GM19395 (cell line): Measurements from ENCODE around the gene C20orf202.

Source experiments
- ATAC-seq: cut with Tn5 transposase; IDR thresholded peaks from one replicate; pipeline ENCODE4 v1.9.1; 2021; ENCODE audit warnings: mild to moderate bottlenecking, moderate library complexity; ENCODE audit not compliant: unreplicated experiment

Gene C20orf202

DNA sequence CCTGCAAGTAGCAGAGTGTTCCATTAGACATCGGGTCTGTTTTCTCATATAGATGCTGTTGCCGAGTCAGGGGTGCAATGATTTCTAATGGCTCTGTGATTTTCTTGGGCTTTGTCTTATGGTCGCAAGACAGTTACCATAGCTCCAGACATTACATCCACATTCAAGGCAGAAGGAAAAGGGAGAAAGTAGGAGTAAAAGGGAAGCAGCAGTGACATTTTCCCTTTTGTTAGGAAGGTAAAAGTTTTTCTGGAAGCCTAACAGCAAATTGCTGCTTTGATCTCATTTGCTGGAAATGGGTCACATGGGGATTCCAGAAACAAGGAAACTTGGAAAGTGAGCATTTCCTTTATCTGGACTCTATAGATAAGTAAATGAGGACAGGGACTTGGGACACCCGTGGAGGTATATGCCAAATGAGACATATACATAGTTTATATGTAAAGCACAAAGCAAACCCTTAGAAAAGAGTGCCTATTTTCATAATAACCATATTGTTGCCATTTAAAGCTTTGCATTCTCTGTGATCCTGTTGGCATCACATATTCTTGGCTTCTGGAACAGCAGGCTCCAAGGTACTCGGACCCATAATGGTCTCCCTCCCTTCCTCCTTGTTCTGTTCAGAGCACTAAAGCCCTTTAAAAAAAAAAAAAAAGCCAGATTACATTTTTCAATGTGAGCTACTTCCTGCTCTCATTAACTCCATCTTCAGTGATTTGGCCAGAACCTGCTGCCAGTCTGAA is at the start of gene C20orf202:
TSS of gene C20orf202 (plus strand) at position 693 of the 743 bp plus-strand sequence. CDS start 132 bp downstream, outside the sequence.
- no peak for ATAC-seq

DNA sequence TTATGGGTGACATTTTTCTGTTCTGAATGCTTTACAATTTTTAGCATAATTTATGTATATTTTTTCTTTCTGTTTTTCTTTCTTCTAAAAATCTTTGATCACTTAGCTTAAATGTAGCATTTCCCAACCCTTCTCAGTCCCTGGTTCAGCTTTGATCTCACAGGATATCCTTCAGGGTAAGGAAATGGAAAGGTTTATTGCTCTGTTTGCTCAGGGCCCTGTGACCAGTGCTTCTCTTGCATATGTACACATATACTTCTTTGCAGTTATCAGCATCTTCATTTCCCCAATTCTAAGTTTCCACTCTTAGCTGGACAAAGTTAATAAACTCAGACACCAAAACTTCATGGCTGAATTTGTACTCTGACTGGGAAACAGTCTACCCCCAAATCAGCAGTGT is 49.0 kb upstream of the C20orf202 start:
- no peak for ATAC-seq

DNA sequence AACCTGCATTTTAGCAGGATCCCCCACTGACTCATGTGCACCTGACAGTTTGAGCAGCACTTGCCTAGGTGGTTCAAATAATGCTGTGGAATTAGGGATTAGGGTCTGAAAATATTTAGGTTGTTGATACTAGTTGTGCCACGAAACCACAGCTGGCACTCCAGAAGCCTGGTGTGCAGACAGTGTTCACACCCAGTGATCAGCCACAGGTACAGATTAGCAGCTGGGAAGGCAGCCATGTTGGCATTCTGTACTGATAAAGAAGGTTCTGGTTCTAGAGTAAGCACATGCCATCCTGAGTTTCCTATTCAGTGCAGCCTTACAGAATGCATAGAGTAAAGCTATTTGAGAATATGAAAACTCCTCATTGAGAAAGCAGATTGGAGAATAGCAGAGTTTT is 48.6 kb upstream of the C20orf202 start:
- ATAC-seq: no peak

DNA sequence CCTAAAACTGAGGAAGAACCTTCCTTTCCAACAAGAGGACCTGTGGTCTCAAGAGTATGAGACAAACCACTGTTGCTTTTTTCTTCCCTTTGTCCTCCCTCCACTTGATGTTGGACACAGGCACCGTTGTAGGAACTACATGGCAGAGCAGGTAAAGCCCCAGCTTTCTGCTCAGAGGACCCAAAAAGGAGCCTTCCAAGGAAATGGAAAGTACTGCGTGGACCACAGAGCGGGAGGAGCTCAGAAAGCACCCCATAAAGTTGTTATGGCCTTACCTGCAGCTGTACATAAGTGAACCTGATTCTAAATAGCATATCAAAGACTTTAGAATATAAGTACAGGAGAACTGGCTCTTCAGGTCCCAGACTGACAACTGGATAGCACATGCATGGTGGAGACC is 47.9 kb upstream of the C20orf202 start:
- ATAC-seq: no peak

DNA sequence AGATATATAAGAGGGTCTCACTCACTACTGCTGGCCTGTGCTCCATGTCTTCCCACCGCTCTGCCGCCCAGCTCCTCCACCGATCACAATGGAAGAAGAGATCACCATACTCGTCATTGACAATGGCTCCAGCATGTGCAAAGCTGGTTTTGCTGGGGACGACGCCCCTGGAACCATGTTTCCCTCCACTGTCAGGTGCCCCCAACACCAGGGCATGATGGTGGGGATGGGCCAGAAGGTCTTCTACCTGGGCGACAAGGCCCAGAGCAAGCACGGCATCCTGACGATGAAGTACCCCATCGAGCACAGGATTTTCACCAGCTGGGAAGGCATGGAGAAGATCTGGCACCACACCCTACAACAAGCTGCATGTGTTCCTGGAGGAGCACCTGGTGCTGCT is 42.8 kb upstream of the C20orf202 start:
- no peak for ATAC-seq

DNA sequence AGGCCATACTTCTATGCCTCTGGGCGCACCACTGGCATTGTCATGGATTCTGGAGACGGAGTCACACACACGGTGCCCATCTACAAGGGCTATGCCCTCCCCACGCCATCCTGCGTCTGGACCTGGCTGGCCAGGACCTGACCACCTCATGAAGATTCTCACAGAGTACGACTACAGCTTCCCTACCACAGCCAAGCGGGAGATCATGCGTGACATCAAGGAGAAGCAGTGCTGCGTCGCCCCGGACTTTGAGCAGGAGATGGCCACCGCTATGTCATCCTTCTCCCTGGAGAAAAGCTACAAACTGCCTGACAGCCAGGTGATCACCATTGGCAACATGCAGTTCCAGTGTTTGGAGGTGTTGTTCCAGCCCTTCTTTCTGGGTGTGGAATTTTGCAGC is 42.3 kb upstream of the C20orf202 start:
- no peak for ATAC-seq

DNA sequence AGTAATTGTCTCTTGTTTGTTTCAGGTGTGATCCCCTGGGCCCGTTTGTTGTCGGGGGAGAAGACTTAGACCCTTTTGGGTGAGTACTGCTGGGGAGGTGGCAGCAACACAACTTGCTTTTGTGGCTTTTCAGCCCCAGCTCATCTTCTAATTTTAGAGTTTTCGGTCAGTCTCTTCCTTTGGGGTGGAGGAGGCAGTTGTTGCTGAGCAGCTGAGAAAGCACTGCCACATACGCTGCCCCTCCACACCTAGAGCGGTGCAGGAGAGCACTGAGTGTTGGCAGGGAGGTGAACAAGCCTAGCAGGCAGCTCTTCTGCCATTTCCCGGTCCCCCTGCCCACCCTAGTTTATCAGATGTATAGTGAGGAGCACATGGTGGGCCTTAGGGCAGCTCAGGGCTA is 40.1 kb upstream of the C20orf202 start:
- no peak for ATAC-seq

DNA sequence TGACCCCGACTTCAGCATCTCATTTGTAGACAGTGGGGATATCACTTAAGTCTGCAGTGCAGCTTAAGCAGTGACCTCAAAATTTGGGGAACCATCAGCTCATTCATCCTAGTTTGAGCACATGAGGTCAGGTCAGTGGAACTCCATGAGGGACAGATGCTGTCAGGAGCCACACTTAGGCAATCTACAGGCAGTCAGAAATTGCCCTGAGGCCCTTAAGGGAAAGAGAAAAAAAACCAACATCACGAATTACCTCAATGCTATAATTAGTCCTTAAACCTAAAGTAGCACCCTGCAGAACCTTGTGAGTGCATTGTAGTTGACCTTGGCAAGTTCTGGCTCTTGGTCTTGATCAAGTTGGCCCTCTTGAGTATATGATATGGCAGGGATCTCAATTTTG is 39.6 kb upstream of the C20orf202 start:
- ATAC-seq: no peak

DNA sequence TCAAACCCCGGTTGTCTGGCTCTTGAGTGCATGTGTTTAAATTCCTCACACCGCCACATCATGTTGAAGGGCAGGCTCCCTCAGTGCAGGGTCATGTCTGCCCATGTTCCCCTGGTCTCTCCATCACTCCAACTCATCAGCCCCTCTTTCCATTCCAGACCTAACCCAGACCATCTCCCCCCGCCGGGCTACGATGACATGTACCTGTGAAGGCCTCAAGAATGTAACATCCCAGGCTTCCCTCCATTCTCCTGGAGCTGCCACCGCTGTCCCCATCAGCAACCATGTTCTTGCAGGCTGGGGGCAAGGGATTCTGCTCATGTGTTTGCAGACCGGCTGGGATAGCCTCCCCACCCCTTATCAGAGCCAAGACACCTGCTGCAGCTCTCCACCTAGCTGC is 38.4 kb upstream of the C20orf202 start:
- ATAC-seq: no peak

DNA sequence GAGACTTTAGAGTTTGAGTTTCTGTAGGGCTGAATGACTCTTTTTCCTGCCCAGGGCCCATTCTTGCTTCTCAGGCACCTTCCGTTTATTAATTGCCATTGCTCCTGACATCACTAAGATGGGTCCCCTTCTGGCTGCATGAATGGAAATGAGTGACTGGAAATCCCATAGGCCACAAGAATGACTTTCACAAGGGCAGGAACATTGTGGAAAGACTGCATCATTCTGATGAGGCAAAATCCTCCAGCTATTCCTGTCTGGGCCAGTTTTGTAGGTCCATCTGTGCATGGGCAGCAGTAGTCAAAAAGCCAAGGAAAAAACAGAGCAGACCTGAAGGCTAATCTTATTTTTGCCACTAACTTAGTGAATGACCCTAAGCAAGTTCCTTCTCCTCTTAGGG is 37.7 kb upstream of the C20orf202 start:
- no peak for ATAC-seq

DNA sequence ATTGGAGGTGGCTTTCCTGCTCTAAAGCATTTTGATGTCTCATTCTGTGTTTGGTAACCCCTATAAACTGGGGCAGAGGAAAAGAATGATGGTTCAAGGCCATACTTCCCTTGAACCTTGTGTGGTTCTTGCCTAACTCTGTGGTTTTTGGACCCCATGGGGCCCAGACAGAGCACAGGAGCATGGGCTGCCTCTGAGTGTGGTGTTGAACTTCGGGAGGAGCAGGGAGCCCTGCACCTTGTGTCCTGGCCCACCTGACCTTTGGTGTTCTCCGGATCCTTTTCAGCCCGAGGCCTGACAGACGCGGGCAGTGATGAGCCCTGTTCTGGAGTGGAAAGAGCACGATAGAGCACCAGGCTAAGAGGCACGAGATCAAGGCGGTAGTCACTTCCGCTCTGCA is 37.3 kb upstream of the C20orf202 start:
- no peak for ATAC-seq

DNA sequence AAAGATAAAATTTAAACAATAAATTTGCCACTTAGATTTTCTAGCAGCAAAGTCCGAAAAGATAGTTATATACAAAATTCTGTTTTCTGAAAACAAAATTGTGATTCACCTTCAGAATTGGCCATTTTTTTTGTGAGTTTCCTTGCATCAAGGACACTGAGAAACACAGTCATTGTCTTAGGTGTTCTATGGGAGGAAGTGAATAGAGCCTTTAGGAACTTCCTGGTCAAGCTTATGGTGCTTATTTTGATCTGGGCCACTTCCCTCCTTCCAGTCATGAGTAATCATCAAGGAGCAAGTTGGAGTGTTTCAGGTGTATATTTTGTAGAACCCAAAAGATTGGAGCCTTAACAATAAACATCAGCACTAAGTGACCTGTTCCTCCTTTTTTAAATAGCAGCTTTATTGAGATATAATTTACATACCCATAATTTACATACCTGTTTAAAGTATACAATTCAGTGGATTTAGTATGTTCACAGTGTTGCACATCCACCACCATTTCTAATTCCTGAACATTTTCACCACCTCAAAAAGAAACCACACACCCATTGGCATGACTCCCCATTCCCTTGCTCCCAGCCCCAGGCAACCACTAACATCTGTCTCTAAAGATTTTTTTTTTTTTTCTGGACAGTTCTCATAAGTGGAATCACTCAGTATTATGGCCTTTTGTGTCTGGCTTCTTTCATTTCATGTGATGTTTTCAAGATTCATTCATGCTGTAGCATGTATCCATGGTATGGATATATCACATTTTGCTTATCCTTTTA is 36.1 kb upstream of the C20orf202 start:
- ATAC-seq: no peak

DNA sequence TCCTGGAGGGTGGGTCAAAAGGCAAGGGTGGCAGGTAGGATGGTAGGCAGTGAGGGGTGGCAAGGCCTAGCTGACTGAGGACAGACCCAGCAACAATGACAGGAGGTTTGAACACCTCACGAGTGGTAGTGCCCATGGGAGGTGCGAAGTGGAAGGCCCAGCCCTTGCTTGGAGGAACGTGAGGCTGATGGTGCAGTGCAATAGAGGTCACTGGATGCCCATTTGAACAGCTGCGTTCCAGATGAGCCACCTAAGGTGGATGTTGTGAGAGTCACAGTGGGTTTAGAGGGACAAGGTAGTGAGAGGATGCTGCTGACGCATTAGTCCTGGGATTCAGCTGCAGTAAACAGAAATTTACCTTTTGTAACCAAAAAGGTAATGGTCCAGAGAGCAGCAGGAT is 34.0 kb upstream of the C20orf202 start:
- no peak for ATAC-seq

DNA sequence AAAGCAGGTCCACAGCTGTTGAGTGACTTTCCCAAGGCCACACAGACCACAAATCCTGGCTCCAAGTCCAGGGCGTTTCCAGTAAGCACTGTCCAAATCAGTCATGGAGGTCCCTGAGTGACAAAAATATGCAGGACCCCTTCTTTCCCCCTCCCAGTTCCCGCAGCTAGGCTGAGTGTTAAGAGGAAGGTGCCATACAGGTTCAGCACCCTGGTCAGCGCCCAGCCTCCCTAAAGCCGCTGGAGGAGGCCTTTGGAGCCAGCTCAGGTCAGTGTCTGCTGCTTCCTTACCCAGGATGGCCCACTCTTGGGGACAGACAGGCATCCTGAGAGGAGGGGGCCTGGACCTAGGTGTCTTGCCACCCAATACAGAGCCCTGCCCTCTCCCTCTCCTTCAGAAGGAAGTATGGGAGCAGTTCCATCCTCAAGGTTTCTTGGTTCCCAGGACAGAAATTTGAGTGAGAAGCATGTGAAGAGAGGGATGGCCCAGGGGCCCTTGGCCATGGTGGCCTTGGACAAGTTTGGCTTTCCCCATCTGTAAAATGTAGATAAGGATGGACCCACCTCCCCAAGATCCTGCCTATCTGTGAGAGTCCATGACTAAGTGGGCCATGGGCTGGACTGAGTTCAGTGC is 31.7 kb upstream of the C20orf202 start:
- ATAC-seq: no peak

DNA sequence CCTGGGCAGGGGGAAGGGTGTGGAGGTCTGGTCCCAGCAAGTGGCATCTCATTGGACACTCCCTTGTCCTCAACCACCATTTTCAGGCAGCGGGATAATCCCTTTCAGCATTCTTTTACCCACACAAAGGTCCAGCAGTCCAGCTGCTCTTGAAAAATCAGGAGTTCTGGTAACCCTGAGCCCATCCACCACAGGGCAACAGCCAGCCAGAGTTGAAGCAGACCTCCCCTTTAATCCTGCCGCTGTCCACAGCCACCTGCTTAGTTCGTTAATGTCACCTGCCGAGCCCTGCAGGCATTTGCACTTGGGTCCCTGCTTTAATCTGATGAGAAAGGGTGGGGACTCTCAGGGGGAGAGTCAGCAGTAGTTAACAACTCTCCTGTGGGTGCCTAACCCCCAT is 29.6 kb upstream of the C20orf202 start:
- no peak for ATAC-seq

DNA sequence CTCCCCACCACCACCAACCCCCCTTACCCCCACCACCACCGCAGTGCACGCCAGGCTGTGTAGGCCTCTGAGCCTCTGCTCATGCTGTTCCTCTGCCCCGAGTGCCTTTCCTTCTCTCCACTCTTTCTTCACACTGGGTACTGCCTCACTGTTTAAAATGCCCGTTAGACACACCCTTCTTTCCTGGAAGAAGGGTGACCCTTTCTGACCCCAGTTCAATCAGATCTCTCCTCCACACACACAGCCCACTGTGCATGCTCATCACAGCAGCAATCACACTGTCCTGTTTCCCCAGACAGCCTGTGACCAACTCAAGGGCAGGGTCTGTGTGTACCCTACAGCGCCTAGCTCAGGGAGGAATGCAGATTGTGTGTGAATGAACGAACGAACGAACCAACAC is 28.5 kb upstream of the C20orf202 start:
- no peak for ATAC-seq

DNA sequence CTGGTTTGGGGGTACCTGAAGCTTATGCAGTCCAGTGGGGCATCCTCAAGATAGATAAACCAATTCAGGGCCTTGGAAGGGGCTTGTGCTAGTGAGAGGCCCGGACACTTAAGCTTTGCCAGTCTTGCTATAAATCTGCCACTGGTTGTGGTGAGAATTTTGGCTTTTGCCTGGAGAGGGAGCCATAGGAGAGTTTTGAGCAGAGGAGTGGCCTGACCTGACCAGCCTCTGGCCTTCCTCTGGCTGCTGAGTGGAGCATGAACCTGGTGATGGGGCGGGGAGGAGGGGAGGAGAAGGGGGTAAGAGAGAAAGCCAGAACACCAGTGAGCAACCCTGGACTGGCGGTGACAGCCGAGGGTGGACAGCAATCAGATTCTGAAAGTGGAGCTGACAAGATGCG is 25.6 kb upstream of the C20orf202 start:
- ATAC-seq: no peak

DNA sequence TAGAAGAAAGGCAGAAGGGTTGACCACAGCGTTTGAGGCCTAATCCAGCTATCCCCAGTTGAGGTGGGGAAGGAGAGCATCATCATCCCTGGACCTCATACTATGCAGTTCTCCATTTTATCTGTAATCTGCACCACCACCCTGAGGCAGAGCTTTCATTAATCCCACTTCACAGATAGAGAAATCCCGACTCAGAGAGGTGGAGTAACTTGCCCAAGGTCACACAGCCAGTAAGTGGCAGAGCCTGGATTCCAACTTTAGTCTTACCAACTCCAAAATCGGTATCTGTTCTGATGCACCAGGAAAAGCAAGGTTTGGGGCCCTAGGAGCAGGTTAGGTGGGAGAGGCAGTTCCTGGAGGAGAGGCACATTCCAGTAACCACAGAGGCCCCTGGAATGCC is 25.2 kb upstream of the C20orf202 start:
- no peak for ATAC-seq

DNA sequence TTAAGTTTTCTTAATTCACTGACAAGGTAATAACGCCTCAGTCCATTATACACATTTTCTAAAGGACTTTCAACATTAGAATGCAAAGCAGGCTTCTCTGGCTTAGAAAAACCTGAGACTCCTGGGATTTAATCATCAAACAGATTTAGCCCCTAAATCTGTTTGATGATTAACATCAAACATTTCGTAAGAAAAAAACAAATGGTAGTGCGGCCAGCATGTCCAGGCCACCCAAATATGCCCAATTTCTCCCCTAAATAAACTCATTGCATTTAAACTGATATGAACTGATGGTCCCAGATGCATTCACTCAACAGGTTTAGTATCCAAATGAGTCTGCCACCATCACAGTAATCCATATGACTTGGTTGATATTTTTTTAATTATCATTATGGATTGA is 24.6 kb upstream of the C20orf202 start:
- ATAC-seq: no peak

DNA sequence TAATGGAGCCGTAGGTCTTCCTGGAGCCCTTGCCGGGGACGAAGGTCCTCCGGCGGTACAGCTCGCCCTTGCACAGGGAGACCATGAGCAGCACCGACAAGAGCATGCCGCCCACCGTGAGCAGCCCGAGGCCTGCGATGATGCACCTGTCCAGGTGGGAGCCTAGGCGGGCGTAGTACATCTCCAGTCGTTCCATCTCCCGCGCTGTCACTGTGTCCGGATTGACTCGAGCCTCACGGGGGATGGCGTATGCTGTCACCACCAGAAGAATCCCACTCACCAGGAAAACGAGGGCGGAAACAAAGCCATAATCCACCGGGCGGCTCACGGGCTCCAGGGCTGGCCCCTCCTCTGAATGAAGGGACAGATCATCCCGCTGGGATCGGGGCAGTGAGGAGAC is 22.3 kb upstream of the C20orf202 start:
- no peak for ATAC-seq

DNA sequence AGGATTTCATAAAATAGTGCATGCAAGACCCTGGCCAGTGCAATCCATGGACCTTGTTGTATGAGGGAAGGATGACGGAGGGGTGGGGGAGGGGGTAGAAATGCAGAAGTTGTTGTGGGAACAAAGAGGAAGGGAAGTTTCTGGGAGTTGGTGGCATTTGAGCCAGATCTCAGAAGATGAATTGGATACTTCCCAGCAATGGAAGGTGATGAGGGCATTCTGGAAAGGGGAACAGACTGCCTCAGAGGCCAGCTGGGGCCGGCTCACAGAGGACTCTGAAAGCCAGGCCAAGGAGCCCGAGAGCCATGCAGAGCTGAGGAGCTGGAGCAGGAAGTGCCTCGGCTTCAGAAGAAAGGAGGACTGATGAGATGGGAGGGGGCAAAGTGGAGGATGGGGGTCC is 21.1 kb upstream of the C20orf202 start:
- ATAC-seq: no peak

DNA sequence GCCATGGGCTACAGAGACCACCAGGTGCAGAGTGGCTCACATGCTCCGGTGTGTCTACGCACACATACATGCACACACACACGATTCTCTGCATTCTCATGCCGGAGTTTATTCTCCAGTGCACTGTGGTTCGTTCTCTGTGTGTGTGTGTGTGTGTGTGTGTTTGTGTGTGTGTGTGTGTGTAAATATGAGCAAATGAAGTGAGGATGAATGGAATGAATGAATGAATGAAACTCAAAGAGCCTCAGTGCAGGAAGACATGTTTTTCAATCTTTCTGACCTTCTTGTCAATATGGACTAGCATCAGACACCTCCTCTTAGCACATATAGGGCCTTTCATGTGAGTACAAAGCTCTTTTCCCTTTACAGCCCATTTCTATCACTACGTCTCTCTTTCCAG is 20.1 kb upstream of the C20orf202 start:
- no peak for ATAC-seq
